Calu3 (cell line): ENCODE results near the gene ATP1A2. TPM values are rescaled to one million over a fixed set of nuclear protein-coding genes. Genes with fewer than 3 reads are reported as not detected.

Experiments
- BruUV-seq: library from RNA; stranded (reverse); fragments of 400-500 nt; replicated peaks from 2 replicates; lab custom pipeline; 2021; lab: Mats Ljungman, UMichigan
- CTCF ChIA-PET: fragments of 300-600 bp; sonication (Branson Sonifier 250); formaldehyde crosslinking; loops from one replicate; lab custom pipeline; 2022; ENCODE audit warnings: antibody characterized with exemption; lab: Charles Lee
- DNase-seq: peaks from one replicate; pipeline ENCODE4 v3.0.0; 2022
- H3K27ac Mint-ChIP-seq: one replicate; pipeline ENCODE4 v1.8.0; 2022; ENCODE audit warnings: mixed read lengths; ENCODE audit not compliant: unreplicated experiment
- H3K27me3 Mint-ChIP-seq: one replicate; pipeline ENCODE4 v1.8.0; 2022; ENCODE audit warnings: mixed read lengths; ENCODE audit not compliant: unreplicated experiment
- H3K36me3 Mint-ChIP-seq: one replicate; pipeline ENCODE4 v1.8.0; 2022; ENCODE audit warnings: mild to moderate bottlenecking, moderate library complexity, mixed read lengths; ENCODE audit not compliant: insufficient read depth, unreplicated experiment
- H3K4me1 Mint-ChIP-seq: one replicate; pipeline ENCODE4 v1.8.0; 2022; ENCODE audit warnings: mild to moderate bottlenecking, low read depth, mixed read lengths; ENCODE audit not compliant: unreplicated experiment
- H3K4me3 Mint-ChIP-seq: one replicate; pipeline ENCODE4 v1.8.0; 2022; ENCODE audit warnings: mild to moderate bottlenecking, low read depth, moderate library complexity, mixed read lengths; ENCODE audit not compliant: unreplicated experiment
- H3K9me3 Mint-ChIP-seq: one replicate; pipeline ENCODE4 v1.8.0; 2022; ENCODE audit warnings: low read depth, mixed read lengths; ENCODE audit not compliant: unreplicated experiment
- intact Hi-C: fragments of 100-400 bp; cut with micrococcal nuclease; formaldehyde crosslinking; loops from one replicate; pipeline ENCODE4 v1.10.0; 2022; ENCODE audit not compliant: unreplicated experiment
- total RNA-seq: library from RNA; stranded (reverse); gene quantifications from 2 replicates; pipeline ENCODE4 v1.2.3, GENCODE V29; 2022
- TF ChIP-seq, protein P1 (sequence below): fragments of 200-600 bp; IDR thresholded peaks from one replicate; pipeline ENCODE4 v1.8.0; 2022; ENCODE audit warnings: antibody characterized with exemption; ENCODE audit not compliant: unreplicated experiment

Gene ATP1A2
- total RNA-seq, 1 experiment from 2014 or later = not detected

DNA sequence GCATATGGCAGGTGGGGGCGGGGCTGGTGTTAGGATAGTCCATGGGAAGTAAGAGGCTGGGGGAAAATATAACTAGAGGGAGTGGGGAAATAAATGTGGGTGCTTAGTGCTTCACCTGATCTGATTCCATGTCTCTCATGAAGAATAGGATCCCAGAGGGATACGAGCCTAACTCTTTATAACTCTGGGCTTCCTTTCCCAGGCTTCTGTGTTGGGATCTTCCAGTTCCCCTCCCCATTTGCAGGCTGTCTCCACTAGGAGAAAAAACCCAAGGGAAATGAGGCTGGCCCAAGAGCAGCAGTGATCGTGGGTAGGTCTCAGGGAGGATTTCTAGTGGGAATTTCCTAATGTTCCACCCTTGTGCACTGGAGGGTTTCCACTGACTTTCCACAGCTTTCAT is 32.6 kb upstream of the ATP1A2 start:
- H3K36me3 Mint-ChIP-seq = peaks cover 4% of the 10 kb centered on the region
- peaks cover 55% of the 10 kb centered on the region for H3K27me3 Mint-ChIP-seq

DNA sequence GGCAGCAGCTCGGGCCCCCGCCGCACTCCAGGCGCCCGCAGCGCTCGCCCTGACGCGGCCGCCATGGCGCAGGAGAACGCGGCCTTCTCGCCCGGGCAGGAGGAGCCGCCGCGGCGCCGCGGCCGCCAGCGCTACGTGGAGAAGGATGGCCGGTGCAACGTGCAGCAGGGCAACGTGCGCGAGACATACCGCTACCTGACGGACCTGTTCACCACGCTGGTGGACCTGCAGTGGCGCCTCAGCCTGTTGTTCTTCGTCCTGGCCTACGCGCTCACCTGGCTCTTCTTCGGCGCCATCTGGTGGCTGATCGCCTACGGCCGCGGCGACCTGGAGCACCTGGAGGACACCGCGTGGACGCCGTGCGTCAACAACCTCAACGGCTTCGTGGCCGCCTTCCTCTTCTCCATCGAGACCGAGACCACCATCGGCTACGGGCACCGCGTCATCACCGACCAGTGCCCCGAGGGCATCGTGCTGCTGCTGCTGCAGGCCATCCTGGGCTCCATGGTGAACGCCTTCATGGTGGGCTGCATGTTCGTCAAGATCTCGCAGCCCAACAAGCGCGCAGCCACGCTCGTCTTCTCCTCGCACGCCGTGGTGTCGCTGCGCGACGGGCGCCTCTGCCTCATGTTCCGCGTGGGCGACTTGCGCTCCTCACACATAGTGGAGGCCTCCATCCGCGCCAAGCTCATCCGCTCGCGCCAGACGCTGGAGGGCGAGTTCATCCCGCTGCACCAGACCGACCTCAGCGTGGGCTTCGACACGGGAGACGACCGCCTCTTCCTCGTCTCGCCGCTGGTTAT is 31.4 kb upstream of the ATP1A2 start:
- CTCF ChIA-PET = interaction anchor here (1.9 kb wide), 1 partner anchor 15 kb away, joined by 10 read pairs; the partner anchor contains the start of gene IGSF8
- TF ChIP-seq, protein P1, sequence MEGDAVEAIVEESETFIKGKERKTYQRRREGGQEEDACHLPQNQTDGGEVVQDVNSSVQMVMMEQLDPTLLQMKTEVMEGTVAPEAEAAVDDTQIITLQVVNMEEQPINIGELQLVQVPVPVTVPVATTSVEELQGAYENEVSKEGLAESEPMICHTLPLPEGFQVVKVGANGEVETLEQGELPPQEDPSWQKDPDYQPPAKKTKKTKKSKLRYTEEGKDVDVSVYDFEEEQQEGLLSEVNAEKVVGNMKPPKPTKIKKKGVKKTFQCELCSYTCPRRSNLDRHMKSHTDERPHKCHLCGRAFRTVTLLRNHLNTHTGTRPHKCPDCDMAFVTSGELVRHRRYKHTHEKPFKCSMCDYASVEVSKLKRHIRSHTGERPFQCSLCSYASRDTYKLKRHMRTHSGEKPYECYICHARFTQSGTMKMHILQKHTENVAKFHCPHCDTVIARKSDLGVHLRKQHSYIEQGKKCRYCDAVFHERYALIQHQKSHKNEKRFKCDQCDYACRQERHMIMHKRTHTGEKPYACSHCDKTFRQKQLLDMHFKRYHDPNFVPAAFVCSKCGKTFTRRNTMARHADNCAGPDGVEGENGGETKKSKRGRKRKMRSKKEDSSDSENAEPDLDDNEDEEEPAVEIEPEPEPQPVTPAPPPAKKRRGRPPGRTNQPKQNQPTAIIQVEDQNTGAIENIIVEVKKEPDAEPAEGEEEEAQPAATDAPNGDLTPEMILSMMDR = peak; percentile 47
- no TSS peak for BruUV-seq
- Mint-ChIP-seq H3K36me3 (no peaks in the 10 kb centered on the region), H3K27ac (no peak overlapping the region), H3K4me1 (peaks cover 9% of the 10 kb centered on the region), H3K4me3 (no peak overlapping the region), H3K9me3 (no peaks in the 10 kb centered on the region), H3K27me3 (peaks cover 43% of the 10 kb centered on the region)
- DNase-seq = peak; percentile 67
- intact Hi-C loops = loop anchor here (10.0 kb wide), 1 partner anchor 149 kb away; no protein-coding TSS in a partner anchor

More for the DNA sequence above, 32.6 kb upstream of the ATP1A2 start:
- intact Hi-C loops = loop anchor here (10.0 kb wide), 1 partner anchor 148 kb away; no protein-coding TSS in a partner anchor
- Mint-ChIP-seq H3K9me3 (no peaks in the 10 kb centered on the region), H3K4me1 (peaks cover 9% of the 10 kb centered on the region), H3K4me3 (no peak overlapping the region), H3K27ac (no peak overlapping the region)
- BruUV-seq = no TSS peak
- TF ChIP-seq, protein P1 = no peak
- CTCF ChIA-PET = interaction anchor here (0.6 to 1.5 kb wide), 3 partner anchors 12 to 477 kb away, joined by 4 to 7 read pairs (median 5); partner anchors contain the start of gene IGSF8
- no peak for DNase-seq

DNA sequence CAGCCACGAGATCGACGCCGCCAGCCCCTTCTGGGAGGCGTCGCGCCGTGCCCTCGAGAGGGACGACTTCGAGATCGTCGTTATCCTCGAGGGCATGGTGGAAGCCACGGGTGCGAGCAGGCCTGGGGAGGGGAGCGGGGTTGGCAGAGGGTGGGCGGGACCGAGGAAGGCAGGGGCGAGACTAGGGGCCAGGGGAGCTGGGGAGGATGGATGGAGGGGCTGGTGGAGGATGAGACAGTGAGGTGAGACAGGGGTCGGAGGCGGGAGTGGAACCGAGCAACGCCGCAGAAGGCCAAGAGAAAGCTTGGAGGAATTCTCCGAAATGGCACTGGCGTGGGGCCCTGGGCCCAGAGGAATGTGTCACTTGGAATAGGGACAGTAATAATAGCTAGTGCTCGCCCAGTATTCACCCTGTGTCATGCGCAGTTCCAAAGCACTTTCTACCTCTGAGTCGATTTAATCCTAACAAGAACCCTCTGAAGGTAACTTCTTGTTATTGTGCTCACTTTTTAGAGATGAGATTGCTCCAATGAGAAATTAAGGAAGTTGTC is 30.7 kb upstream of the ATP1A2 start:
- DNase-seq = no peak
- Mint-ChIP-seq H3K9me3 (no peaks in the 10 kb centered on the region), H3K4me1 (peaks cover 9% of the 10 kb centered on the region), H3K27ac (no peak overlapping the region), H3K27me3 (peaks cover 36% of the 10 kb centered on the region), H3K4me3 (no peak overlapping the region), H3K36me3 (no peaks in the 10 kb centered on the region)
- intact Hi-C loops = loop anchor here (10.0 kb wide), 1 partner anchor 150 kb away; no protein-coding TSS in a partner anchor
- TF ChIP-seq, protein P1 = no peak
- BruUV-seq = no TSS peak
- CTCF ChIA-PET = interaction anchor here (1.4 to 1.9 kb wide), 3 partner anchors 14 to 207 kb away, joined by 4 to 10 read pairs (median 6); partner anchors contain the start of genes IGSF8 and KCNJ10

DNA sequence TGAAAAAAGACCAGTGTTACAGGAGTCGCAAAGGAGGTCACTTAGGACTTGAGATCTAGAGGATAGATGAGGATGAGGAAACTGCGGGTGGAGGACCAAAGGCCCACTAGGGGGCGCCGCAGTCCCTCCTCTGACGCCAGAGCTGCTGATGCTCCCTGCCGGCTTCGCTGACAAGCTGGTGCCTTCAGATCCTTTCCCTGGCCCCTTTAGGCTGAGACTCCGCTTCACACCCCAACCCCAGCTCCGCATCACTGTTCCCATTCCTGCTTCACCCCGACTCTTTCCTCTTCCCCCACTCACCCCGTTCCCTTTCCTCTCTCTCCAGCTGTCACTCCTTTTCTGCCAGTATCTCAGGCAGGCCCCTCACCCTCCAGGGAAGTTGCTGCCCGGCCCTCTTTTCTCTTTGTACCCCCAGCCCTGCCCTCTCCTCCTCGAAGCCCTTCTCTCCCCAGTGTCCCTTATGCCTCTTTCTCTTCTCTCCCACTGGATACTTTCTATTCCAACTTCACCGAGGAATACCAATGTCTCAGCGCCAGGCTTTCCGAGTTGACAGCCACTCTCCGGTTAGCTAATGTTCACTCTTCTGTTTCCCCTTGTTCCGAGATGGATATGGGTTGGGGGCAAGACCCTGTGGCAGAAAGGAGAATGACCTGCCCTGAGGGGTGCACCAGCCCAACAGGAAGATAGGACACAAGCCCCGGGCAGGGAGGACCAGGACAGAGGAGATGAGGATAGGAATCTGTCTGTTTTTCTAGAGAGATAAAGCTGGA is 29.7 kb upstream of the ATP1A2 start:
- CTCF ChIA-PET = interaction anchor here (0.5 to 1.9 kb wide), 13 partner anchors 7 to 291 kb away, joined by 3 to 11 read pairs (median 4); partner anchors contain the start of genes DCAF8, IGSF8 and KCNJ10
- peak; percentile 84 for DNase-seq
- intact Hi-C loops = loop anchor here (10.0 kb wide), 1 partner anchor 151 kb away; no protein-coding TSS in a partner anchor
- TF ChIP-seq, protein P1 = peak; percentile 83
- Mint-ChIP-seq H3K4me1 (peaks cover 4% of the 10 kb centered on the region), H3K4me3 (no peak overlapping the region), H3K27ac (no peak overlapping the region), H3K9me3 (no peaks in the 10 kb centered on the region), H3K27me3 (peaks cover 26% of the 10 kb centered on the region), H3K36me3 (no peaks in the 10 kb centered on the region)
- BruUV-seq = no TSS peak
